Liver (tissue), 9 donors: Measurements from ENCODE around the gene CAMK1G. TPM values are rescaled to one million over a fixed set of nuclear protein-coding genes. Genes with fewer than 3 reads are reported as not detected.

Experiments
- DNase-seq: peaks from one replicate; pipeline ENCODE4 v3.0.0-alpha.2; 2017; ENCODE audit warnings: low spot score
- H3K27ac ChIP-seq, 2 donors: one replicate each; pipeline ENCODE4 v1.7.0; 2013; ENCODE audit warnings: inconsistent platforms in 2 of 2, low read length in 2 of 2, control low read depth in 1 of 2, low read depth in 1 of 2, mild to moderate bottlenecking in 1 of 2
- H3K27me3 ChIP-seq, 4 donors: one replicate each; pipeline versions ENCODE4 v1.6.1 to v1.7.0; 2013; ENCODE audit warnings: low read length in 3 of 4, inconsistent platforms in 1 of 4, mild to moderate bottlenecking in 1 of 4, moderate library complexity in 1 of 4; ENCODE audit not compliant: control insufficient read depth in 4 of 4, insufficient read depth in 4 of 4
- H3K36me3 ChIP-seq, 4 donors: one replicate each; pipeline versions ENCODE4 v1.6.1 to v1.7.0; 2013; ENCODE audit warnings: low read length in 3 of 4, mild to moderate bottlenecking in 3 of 4, low read depth in 1 of 4, moderate library complexity in 1 of 4; ENCODE audit not compliant: control insufficient read depth in 4 of 4, insufficient read depth in 3 of 4
- H3K4me1 ChIP-seq, 4 donors: one replicate each; pipeline versions ENCODE4 v1.6.1 to v1.7.0; 2013; ENCODE audit warnings: low read length in 3 of 4, mild to moderate bottlenecking in 3 of 4, moderate library complexity in 1 of 4; ENCODE audit not compliant: control insufficient read depth in 4 of 4, insufficient read depth in 4 of 4
- H3K4me3 ChIP-seq, 3 donors: one replicate each; pipeline versions ENCODE4 v1.6.1 to v1.7.0; 2013; ENCODE audit warnings: low read length in 3 of 3, control low read depth in 1 of 3, low read depth in 1 of 3, mild to moderate bottlenecking in 1 of 3
- H3K9ac ChIP-seq, 2 donors: one replicate each; pipeline ENCODE4 v1.7.0; 2013; ENCODE audit warnings: low read length in 2 of 2, mild to moderate bottlenecking in 2 of 2, moderate library complexity in 2 of 2, control low read depth in 1 of 2, low read depth in 1 of 2
- H3K9me3 ChIP-seq, 4 donors: one replicate each; pipeline versions ENCODE4 v1.6.1 to v1.7.0; 2013; ENCODE audit warnings: low read length in 3 of 4; ENCODE audit not compliant: control insufficient read depth in 4 of 4
- EGR1 ChIP-seq, 2 donors: IDR thresholded peaks; 2 replicates each; pipeline ENCODE4 v1.6.1; 2016 to 2018; ENCODE audit warnings: antibody characterized with exemption in 2 of 2, low read depth in 2 of 2
- FOXA1 ChIP-seq: IDR thresholded peaks from 2 replicates; pipeline ENCODE4 v1.6.1; 2016; ENCODE audit warnings: antibody characterized with exemption
- GABPA ChIP-seq, 2 donors: IDR thresholded peaks in 1 of 2; conservative IDR thresholded peaks in 1 of 2; 2 replicates each; pipeline ENCODE4 v1.6.1; 2016; ENCODE audit warnings: antibody characterized with exemption in 2 of 2, mild to moderate bottlenecking in 1 of 2, moderate library complexity in 1 of 2
- HNF4A ChIP-seq, 2 donors: conservative IDR thresholded peaks; 2 replicates each; pipeline ENCODE4 v1.6.1; 2016; ENCODE audit warnings: antibody characterized with exemption in 2 of 2, mild to moderate bottlenecking in 2 of 2
- JUND ChIP-seq, 2 donors: IDR thresholded peaks; 2 replicates each; pipeline ENCODE4 v1.6.1; 2016; ENCODE audit warnings: antibody characterized with exemption in 2 of 2
- NR2F2 ChIP-seq: IDR thresholded peaks from 2 replicates; pipeline ENCODE4 v1.6.1; 2016; ENCODE audit warnings: antibody characterized with exemption
- RAD21 ChIP-seq, 2 donors: IDR thresholded peaks; 2 replicates each; pipeline ENCODE4 v1.6.1; 2016; ENCODE audit warnings: antibody characterized with exemption in 2 of 2, mild to moderate bottlenecking in 2 of 2
- RXRA ChIP-seq, 2 donors: IDR thresholded peaks; 2 replicates each; pipeline ENCODE4 v1.6.1; 2017 to 2018; ENCODE audit warnings: antibody characterized with exemption in 2 of 2, mild to moderate bottlenecking in 1 of 2
- TAF1 ChIP-seq: conservative IDR thresholded peaks from 2 replicates; pipeline ENCODE4 v1.6.1; 2016; ENCODE audit warnings: antibody characterized with exemption, mild to moderate bottlenecking
- WGBS: extraction: QIAGEN DNeasy Blood & Tissue Kit; methylation state at CpG from one replicate; pipeline ENCODE4 v1.1.7; 2013; 5-methylcytosine and 5-hydroxymethylcytosine counted together
- polyA plus RNA-seq, 2 donors: library from polyadenylated mRNA; stranded (reverse) in 1 of 2; unstranded in 1 of 2; fragments of 200-250 nt in 1 of 2; fragments of >200 nt in 1 of 2; fragmentation: Nextera tagmentation in 1 of 2; extraction: Ambion mirVana in 1 of 2; gene quantifications; one replicate each; pipeline versions ENCODE4 v1.2.1 to v1.2.3, GENCODE V29; 2013 to 2015
- total RNA-seq, 2 donors: library from RNA; depleted of rRNA; stranded (reverse); fragments of >200 nt; gene quantifications; one replicate each; pipeline ENCODE4 v1.2.3, GENCODE V29; 2014
- TF ChIP-seq, protein P1 (sequence below): IDR thresholded peaks from 2 replicates; pipeline ENCODE4 v1.6.1; 2016; ENCODE audit warnings: antibody characterized with exemption
- TF ChIP-seq, protein P2 (sequence below): IDR thresholded peaks from 2 replicates; pipeline ENCODE4 v1.6.1; 2016; ENCODE audit warnings: antibody characterized with exemption, mild to moderate bottlenecking
- TF ChIP-seq, protein P3 (sequence below): IDR thresholded peaks from 2 replicates; pipeline ENCODE4 v1.6.1; 2016; ENCODE audit warnings: antibody characterized with exemption
- TF ChIP-seq, protein P4 (sequence below): IDR thresholded peaks from 2 replicates; pipeline ENCODE4 v1.6.1; 2016; ENCODE audit warnings: antibody characterized with exemption
- donor health status: healthy.
- donor health status: healthy.
- donor health status: healthy.
- donor health status: healthy.
- donor health status: healthy.

The CAMK1G gene
- total and polyA plus RNA-seq, 4 donors, result 0.03 to 0.25 (median 0.14) TPM; not detected in 1

DNA sequence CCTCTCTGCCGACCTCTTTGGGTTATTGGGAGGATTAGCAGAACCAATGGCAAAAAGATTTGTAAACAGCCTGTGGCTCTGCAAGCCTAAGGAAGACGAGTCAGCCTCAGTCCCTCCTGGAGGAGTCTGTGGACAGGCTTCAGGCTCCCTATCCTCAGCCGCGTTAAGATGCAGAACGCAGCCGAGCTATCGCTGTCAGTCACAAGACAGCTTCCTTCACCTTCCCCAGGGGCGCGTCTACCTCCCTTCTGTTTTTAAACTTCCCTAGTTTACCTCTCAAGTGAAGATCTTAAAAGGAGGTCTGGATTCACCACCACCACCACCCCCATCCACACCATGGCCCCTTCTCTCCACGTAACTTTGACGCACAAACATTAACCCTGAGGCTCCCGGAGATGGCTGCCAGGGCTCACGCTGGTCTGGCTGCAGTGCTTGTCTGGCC lies 738 bp downstream of the CAMK1G start:
- Histone ChIP-seq H3K27me3 (peaks cover 0 to 9% (median 5%) of the 10 kb centered on the region in 4 donors), H3K9me3 (no peaks in the 10 kb centered on the region), H3K4me1 (peaks cover 3 to 8% (median 5%) of the 10 kb centered on the region in 4 donors), H3K36me3 (no peaks in the 10 kb centered on the region), H3K9ac (no peak overlapping the region), H3K27ac (no peak overlapping the region), H3K4me3 (no peak overlapping the region)
- WGBS, result 41% methylated on average over 13 of the region's 13 CpGs
- TF ChIP-seq RXRA (IDR thresholded peaks at IDR 0.05) (no peak), TAF1 (no peak), FOXA1 (no peak), HNF4A (conservative IDR thresholded peaks at IDR 0.05) (no peak), NR2F2 (no peak), EGR1 (IDR thresholded peaks at IDR 0.05; ENCODE audit: low read depth in 2 of 2) (no peak), JUND (IDR thresholded peaks at IDR 0.05) (no peak), GABPA (IDR thresholded peaks at IDR 0.05 in 1 of 2, conservative IDR thresholded peaks at IDR 0.05 in 1 of 2) (no peak), RAD21 (IDR thresholded peaks at IDR 0.05) (no peak)
- TF ChIP-seq, protein P1, sequence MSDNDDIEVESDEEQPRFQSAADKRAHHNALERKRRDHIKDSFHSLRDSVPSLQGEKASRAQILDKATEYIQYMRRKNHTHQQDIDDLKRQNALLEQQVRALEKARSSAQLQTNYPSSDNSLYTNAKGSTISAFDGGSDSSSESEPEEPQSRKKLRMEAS, result no peak
- TF ChIP-seq, protein P2, sequence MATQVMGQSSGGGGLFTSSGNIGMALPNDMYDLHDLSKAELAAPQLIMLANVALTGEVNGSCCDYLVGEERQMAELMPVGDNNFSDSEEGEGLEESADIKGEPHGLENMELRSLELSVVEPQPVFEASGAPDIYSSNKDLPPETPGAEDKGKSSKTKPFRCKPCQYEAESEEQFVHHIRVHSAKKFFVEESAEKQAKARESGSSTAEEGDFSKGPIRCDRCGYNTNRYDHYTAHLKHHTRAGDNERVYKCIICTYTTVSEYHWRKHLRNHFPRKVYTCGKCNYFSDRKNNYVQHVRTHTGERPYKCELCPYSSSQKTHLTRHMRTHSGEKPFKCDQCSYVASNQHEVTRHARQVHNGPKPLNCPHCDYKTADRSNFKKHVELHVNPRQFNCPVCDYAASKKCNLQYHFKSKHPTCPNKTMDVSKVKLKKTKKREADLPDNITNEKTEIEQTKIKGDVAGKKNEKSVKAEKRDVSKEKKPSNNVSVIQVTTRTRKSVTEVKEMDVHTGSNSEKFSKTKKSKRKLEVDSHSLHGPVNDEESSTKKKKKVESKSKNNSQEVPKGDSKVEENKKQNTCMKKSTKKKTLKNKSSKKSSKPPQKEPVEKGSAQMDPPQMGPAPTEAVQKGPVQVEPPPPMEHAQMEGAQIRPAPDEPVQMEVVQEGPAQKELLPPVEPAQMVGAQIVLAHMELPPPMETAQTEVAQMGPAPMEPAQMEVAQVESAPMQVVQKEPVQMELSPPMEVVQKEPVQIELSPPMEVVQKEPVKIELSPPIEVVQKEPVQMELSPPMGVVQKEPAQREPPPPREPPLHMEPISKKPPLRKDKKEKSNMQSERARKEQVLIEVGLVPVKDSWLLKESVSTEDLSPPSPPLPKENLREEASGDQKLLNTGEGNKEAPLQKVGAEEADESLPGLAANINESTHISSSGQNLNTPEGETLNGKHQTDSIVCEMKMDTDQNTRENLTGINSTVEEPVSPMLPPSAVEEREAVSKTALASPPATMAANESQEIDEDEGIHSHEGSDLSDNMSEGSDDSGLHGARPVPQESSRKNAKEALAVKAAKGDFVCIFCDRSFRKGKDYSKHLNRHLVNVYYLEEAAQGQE, result no peak
- TF ChIP-seq, protein P3, sequence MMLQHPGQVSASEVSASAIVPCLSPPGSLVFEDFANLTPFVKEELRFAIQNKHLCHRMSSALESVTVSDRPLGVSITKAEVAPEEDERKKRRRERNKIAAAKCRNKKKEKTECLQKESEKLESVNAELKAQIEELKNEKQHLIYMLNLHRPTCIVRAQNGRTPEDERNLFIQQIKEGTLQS, result no peak
- TF ChIP-seq, protein P4, sequence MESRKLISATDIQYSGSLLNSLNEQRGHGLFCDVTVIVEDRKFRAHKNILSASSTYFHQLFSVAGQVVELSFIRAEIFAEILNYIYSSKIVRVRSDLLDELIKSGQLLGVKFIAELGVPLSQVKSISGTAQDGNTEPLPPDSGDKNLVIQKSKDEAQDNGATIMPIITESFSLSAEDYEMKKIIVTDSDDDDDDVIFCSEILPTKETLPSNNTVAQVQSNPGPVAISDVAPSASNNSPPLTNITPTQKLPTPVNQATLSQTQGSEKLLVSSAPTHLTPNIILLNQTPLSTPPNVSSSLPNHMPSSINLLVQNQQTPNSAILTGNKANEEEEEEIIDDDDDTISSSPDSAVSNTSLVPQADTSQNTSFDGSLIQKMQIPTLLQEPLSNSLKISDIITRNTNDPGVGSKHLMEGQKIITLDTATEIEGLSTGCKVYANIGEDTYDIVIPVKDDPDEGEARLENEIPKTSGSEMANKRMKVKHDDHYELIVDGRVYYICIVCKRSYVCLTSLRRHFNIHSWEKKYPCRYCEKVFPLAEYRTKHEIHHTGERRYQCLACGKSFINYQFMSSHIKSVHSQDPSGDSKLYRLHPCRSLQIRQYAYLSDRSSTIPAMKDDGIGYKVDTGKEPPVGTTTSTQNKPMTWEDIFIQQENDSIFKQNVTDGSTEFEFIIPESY, result no peak
- DNase-seq, result no peak

DNA sequence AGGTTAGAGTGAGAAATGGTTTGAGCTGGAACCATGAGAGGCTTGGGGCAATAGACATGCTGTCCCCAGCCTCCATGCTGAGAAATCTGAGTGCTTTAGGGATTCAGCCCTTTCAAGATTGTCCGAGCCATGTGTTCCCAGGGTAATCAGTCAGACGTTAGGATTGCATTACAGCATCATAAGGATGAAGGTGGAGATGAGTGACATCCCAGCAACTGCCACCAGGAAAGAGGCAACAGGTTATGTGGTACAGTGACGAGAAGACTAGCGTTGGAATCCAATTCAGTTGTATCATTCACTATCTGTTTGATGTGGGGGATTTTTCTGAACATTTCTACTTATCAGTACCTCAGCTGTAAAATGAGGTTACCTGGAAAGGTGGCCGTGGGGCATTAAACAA lies 1.7 kb downstream of the CAMK1G start:
- WGBS, result 49% methylated on average over 5 of the region's 5 CpGs
- H3K27me3 ChIP-seq, result peaks cover 0 to 9% (median 5%) of the 10 kb centered on the region in 4 donors

More for the DNA sequence above, 1.7 kb downstream of the CAMK1G start:
- Histone ChIP-seq H3K36me3 (no peaks in the 10 kb centered on the region), H3K9ac (no peak overlapping the region), H3K27ac (no peak overlapping the region), H3K9me3 (no peaks in the 10 kb centered on the region), H3K4me1 (peaks cover 3 to 8% (median 5%) of the 10 kb centered on the region in 4 donors), H3K4me3 (no peak overlapping the region)
- no peak for DNase-seq
- TF ChIP-seq, protein P1, result no peak
